HEK293 (cell line): Measurements from ENCODE around the gene RBFOX1.

ENCODE experiments used
- CTCF ChIA-PET: fragments of 350-600 bp; formaldehyde crosslinking; extraction: SDS; loops from one replicate; lab custom pipeline; 2021; ENCODE audit warnings: antibody characterized with exemption; lab: Yijun Ruan, JAX
- POLR2A ChIA-PET: fragments of 300-600 bp; formaldehyde crosslinking; extraction: SDS; loops from one replicate; lab custom pipeline; 2020; ENCODE audit warnings: antibody characterized with exemption, inconsistent platforms; lab: Yijun Ruan, JAX
- H3K27ac ChIP-seq: fragments of 200-500 bp; sonication (Bioruptor generic); 2 replicates; pipeline ENCODE4 v1.5.1; 2014; ENCODE audit warnings: low read depth, low read length, control low read depth, inconsistent platforms; ENCODE audit errors: extremely low read depth
- H3K36me3 ChIP-seq, 2 experiments: fragments of 200-500 bp in 1 of 2; sonication (Bioruptor generic) in 1 of 2; 1 replicate in 1 of 2; 2 replicates in 1 of 2; pipeline ENCODE4 v1.5.1; 2014 to 2017; ENCODE audit warnings: inconsistent platforms in 2 of 2, low read length in 2 of 2; ENCODE audit not compliant: control insufficient read depth in 2 of 2, insufficient read depth in 1 of 2
- H3K4me1 ChIP-seq: fragments of 200-500 bp; sonication (Bioruptor generic); 2 replicates; pipeline ENCODE4 v1.5.1; 2014; ENCODE audit warnings: mild to moderate bottlenecking, low read length, inconsistent platforms; ENCODE audit not compliant: control insufficient read depth, insufficient read depth
- H3K4me3 ChIP-seq: 2 replicates; pipeline ENCODE4 v1.5.1; 2011; ENCODE audit warnings: low read depth, mild to moderate bottlenecking, control low read depth, low read length, moderate library complexity
- H3K9me3 ChIP-seq: fragments of 200-500 bp; sonication (Bioruptor generic); 2 replicates; pipeline ENCODE4 v1.5.1; 2014; ENCODE audit warnings: low read depth, low read length, inconsistent platforms; ENCODE audit not compliant: control insufficient read depth, insufficient read depth
- BCL11A ChIP-seq: fragments of 450-650 bp; formaldehyde crosslinking; IDR thresholded peaks from 2 replicates; pipeline ENCODE4 v1.5.1; 2016; ENCODE audit warnings: low read depth, missing biosample characterization, missing genetic modification characterization
- EGR2 ChIP-seq: fragments of 450-650 bp; formaldehyde crosslinking; IDR thresholded peaks from 2 replicates; pipeline ENCODE4 v1.5.1; 2016; ENCODE audit warnings: low read depth, missing biosample characterization, missing genetic modification characterization
- HOXA7 ChIP-seq: sonication (generic); formaldehyde crosslinking; IDR thresholded peaks from 2 replicates; pipeline ENCODE4 v1.8.1; 2022; ENCODE audit warnings: missing genetic modification reagents, borderline replicate concordance
- HOXC10 ChIP-seq: sonication (generic); formaldehyde crosslinking; IDR thresholded peaks from 2 replicates; pipeline ENCODE4 v1.8.1; 2023; ENCODE audit warnings: mild to moderate bottlenecking, missing genetic modification reagents
- KLF7 ChIP-seq: fragments of 450-650 bp; formaldehyde crosslinking; IDR thresholded peaks from 2 replicates; pipeline ENCODE4 v1.5.1; 2016; ENCODE audit warnings: missing biosample characterization, missing genetic modification characterization, borderline replicate concordance
- OVOL3 ChIP-seq: fragments of 450-650 bp; formaldehyde crosslinking; IDR thresholded peaks from 2 replicates; pipeline ENCODE4 v1.5.1; 2016; ENCODE audit warnings: missing biosample characterization, missing genetic modification characterization
- PBX3 ChIP-seq: sonication (generic); formaldehyde crosslinking; IDR thresholded peaks from 2 replicates; pipeline ENCODE4 v1.8.1; 2022; ENCODE audit warnings: mild to moderate bottlenecking, moderate library complexity, missing genetic modification reagents
- SCRT2 ChIP-seq: fragments of 450-650 bp; formaldehyde crosslinking; IDR thresholded peaks from 2 replicates; pipeline ENCODE4 v1.5.1; 2016; ENCODE audit warnings: missing biosample characterization, missing genetic modification characterization
- TCF7L2 ChIP-seq: IDR thresholded peaks from 2 replicates; pipeline ENCODE4 v1.6.1; 2011; ENCODE audit warnings: low read depth, mild to moderate bottlenecking, inconsistent platforms, low read length, moderate library complexity, borderline replicate concordance
- TRIM28 ChIP-seq: IDR thresholded peaks from 2 replicates; pipeline ENCODE4 v1.6.1; 2011; ENCODE audit warnings: low read length, control low read depth, borderline replicate concordance
- ZBTB17 ChIP-seq: fragments of 450-650 bp; formaldehyde crosslinking; IDR thresholded peaks from 2 replicates; pipeline ENCODE4 v1.5.1; 2016; ENCODE audit warnings: missing biosample characterization, missing genetic modification characterization
- ZNF140 ChIP-seq: fragments of 450-650 bp; formaldehyde crosslinking; IDR thresholded peaks from 2 replicates; pipeline ENCODE4 v1.5.1; 2016; ENCODE audit warnings: missing biosample characterization, missing genetic modification characterization
- ZNF292 ChIP-seq: fragments of 450-650 bp; formaldehyde crosslinking; IDR thresholded peaks from 2 replicates; pipeline ENCODE4 v1.5.1; 2016; ENCODE audit warnings: low read depth, missing biosample characterization, missing genetic modification characterization, borderline replicate concordance
- ZNF302 ChIP-seq: fragments of 450-650 bp; formaldehyde crosslinking; IDR thresholded peaks from 2 replicates; pipeline ENCODE4 v1.5.1; 2016; ENCODE audit warnings: missing biosample characterization, missing genetic modification characterization, low read depth
- ZNF324 ChIP-seq: fragments of 450-650 bp; formaldehyde crosslinking; IDR thresholded peaks from 2 replicates; pipeline ENCODE4 v1.5.1; 2016; ENCODE audit warnings: missing biosample characterization, missing genetic modification characterization
- ZNF501 ChIP-seq: fragments of 450-650 bp; formaldehyde crosslinking; IDR thresholded peaks from 2 replicates; pipeline ENCODE4 v1.5.1; 2016; ENCODE audit warnings: missing biosample characterization, missing genetic modification characterization
- ZNF530 ChIP-seq: fragments of 450-650 bp; formaldehyde crosslinking; IDR thresholded peaks from 2 replicates; pipeline ENCODE4 v1.5.1; 2016; ENCODE audit warnings: low read depth, missing biosample characterization, missing genetic modification characterization
- ZNF610 ChIP-seq: fragments of 450-650 bp; formaldehyde crosslinking; IDR thresholded peaks from 2 replicates; pipeline ENCODE4 v1.5.1; 2016; ENCODE audit warnings: missing biosample characterization, missing genetic modification characterization, borderline replicate concordance
- ZNF701 ChIP-seq: fragments of 450-650 bp; formaldehyde crosslinking; IDR thresholded peaks from 2 replicates; pipeline ENCODE4 v1.5.1; 2016; ENCODE audit warnings: missing biosample characterization, missing genetic modification characterization
- TF ChIP-seq, protein P1 (sequence below): fragments of 450-650 bp; formaldehyde crosslinking; conservative IDR thresholded peaks from 2 replicates; pipeline ENCODE4 v1.5.1; 2016; ENCODE audit warnings: low read depth, missing biosample characterization, missing genetic modification characterization
- TF ChIP-seq, protein P2 (sequence below): fragments of 450-650 bp; formaldehyde crosslinking; IDR thresholded peaks from 2 replicates; pipeline ENCODE4 v1.5.1; 2016; ENCODE audit warnings: missing biosample characterization, missing genetic modification characterization
- TF ChIP-seq, protein P3 (sequence below): fragments of 450-650 bp; formaldehyde crosslinking; IDR thresholded peaks from 2 replicates; pipeline ENCODE4 v1.5.1; 2016; ENCODE audit warnings: missing biosample characterization, missing genetic modification characterization
- TF ChIP-seq, protein P4 (sequence below): fragments of 450-650 bp; formaldehyde crosslinking; IDR thresholded peaks from 2 replicates; pipeline ENCODE4 v1.5.1; 2016; ENCODE audit warnings: missing biosample characterization, missing genetic modification characterization

Gene RBFOX1

GRCh38 chr16:7482032-7482431 is 149.4 kb downstream of the RBFOX1 start:
- H3K4me3 ChIP-seq, result no peak overlapping the region
- CTCF ChIA-PET, result no interaction called here
- TF ChIP-seq TRIM28 (no peak), HOXA7 (CRISPR knock-in tag) (no peak), SCRT2 (no peak), ZNF701 (tag by site-specific recombination) (no peak), ZNF530 (tag by site-specific recombination) (no peak), ZNF140 (tag by site-specific recombination) (no peak), ZBTB17 (tag by site-specific recombination) (no peak), PBX3 (CRISPR knock-in tag) (no peak), ZNF302 (no peak), HOXC10 (no peak), TCF7L2 (no peak), KLF7 (tag by site-specific recombination) (no peak), EGR2 (no peak)
- TF ChIP-seq, protein P1, sequence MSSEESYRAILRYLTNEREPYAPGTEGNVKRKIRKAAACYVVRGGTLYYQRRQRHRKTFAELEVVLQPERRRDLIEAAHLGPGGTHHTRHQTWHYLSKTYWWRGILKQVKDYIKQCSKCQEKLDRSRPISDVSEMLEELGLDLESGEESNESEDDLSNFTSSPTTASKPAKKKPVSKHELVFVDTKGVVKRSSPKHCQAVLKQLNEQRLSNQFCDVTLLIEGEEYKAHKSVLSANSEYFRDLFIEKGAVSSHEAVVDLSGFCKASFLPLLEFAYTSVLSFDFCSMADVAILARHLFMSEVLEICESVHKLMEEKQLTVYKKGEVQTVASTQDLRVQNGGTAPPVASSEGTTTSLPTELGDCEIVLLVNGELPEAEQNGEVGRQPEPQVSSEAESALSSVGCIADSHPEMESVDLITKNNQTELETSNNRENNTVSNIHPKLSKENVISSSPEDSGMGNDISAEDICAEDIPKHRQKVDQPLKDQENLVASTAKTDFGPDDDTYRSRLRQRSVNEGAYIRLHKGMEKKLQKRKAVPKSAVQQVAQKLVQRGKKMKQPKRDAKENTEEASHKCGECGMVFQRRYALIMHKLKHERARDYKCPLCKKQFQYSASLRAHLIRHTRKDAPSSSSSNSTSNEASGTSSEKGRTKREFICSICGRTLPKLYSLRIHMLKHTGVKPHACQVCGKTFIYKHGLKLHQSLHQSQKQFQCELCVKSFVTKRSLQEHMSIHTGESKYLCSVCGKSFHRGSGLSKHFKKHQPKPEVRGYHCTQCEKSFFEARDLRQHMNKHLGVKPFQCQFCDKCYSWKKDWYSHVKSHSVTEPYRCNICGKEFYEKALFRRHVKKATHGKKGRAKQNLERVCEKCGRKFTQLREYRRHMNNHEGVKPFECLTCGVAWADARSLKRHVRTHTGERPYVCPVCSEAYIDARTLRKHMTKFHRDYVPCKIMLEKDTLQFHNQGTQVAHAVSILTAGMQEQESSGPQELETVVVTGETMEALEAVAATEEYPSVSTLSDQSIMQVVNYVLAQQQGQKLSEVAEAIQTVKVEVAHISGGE (tag by site-specific recombination), result no peak
- TF ChIP-seq, protein P2, sequence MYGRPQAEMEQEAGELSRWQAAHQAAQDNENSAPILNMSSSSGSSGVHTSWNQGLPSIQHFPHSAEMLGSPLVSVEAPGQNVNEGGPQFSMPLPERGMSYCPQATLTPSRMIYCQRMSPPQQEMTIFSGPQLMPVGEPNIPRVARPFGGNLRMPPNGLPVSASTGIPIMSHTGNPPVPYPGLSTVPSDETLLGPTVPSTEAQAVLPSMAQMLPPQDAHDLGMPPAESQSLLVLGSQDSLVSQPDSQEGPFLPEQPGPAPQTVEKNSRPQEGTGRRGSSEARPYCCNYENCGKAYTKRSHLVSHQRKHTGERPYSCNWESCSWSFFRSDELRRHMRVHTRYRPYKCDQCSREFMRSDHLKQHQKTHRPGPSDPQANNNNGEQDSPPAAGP (tag by site-specific recombination), result no peak
- TF ChIP-seq, all 188 proteins: peak for 0
- Histone ChIP-seq H3K9me3 (no peaks in the 10 kb centered on the region), H3K4me1 (no peaks in the 10 kb centered on the region), H3K36me3 (no peaks in the 10 kb centered on the region), H3K27ac (no peak overlapping the region)
- POLR2A ChIA-PET, result no interaction called here

GRCh38 chr16:7482596-7483290 is 150.1 kb downstream of the RBFOX1 start:
- Histone ChIP-seq H3K36me3 (no peaks in the 10 kb centered on the region), H3K27ac (no peak overlapping the region), H3K9me3 (no peaks in the 10 kb centered on the region), H3K4me3 (no peak overlapping the region)
- POLR2A ChIA-PET, result interaction anchor here (0.5 kb wide), 1 partner anchor 100 kb away, joined by 3 read pairs; no protein-coding TSS in a partner anchor
- CTCF ChIA-PET, result no interaction called here
- TF ChIP-seq, protein P3, sequence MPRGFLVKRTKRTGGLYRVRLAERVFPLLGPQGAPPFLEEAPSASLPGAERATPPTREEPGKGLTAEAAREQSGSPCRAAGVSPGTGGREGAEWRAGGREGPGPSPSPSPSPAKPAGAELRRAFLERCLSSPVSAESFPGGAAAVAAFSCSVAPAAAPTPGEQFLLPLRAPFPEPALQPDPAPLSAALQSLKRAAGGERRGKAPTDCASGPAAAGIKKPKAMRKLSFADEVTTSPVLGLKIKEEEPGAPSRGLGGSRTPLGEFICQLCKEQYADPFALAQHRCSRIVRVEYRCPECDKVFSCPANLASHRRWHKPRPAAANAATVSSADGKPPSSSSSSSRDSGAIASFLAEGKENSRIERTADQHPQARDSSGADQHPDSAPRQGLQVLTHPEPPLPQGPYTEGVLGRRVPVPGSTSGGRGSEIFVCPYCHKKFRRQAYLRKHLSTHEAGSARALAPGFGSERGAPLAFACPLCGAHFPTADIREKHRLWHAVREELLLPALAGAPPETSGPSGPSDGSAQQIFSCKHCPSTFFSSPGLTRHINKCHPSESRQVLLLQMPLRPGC, result no peak
- TF ChIP-seq BCL11A (tag by site-specific recombination), result no peak
- TF ChIP-seq ZNF324, result no peak
- TF ChIP-seq, protein P4, sequence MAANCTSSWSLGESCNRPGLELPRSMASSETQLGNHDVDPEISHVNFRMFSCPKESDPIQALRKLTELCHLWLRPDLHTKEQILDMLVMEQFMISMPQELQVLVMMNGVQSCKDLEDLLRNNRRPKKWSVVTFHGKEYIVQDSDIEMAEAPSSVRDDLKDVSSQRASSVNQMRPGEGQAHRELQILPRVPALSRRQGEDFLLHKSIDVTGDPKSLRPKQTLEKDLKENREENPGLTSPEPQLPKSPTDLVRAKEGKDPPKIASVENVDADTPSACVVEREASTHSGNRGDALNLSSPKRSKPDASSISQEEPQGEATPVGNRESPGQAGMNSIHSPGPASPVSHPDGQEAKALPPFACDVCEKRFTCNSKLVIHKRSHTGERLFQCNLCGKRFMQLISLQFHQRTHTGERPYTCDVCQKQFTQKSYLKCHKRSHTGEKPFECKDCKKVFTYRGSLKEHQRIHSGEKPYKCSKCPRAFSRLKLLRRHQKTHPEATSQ (tag by site-specific recombination), result no peak
- no peak for TF ChIP-seq ZNF501 (tag by site-specific recombination)
- TF ChIP-seq ZNF610 (tag by site-specific recombination), result no peak
- no peak for TF ChIP-seq ZNF292
- TF ChIP-seq, protein P2 (tag by site-specific recombination), result no peak
- TF ChIP-seq OVOL3, result no peak
- TF ChIP-seq, all 188 proteins: peak for 0
- no peaks in the 10 kb centered on the region for H3K4me1 ChIP-seq
